HG02973 (cell line): ENCODE data around the gene PPP2R2D.
"Not testable (repeated sequence)": the region's sequence is repeated elsewhere in the genome, so short reads cannot be mapped to it uniquely, and the experiment has no call there.

Experiments used
- ATAC-seq: cut with Tn5 transposase; IDR thresholded peaks from one replicate; pipeline ENCODE4 v1.9.1; 2021; ENCODE audit warnings: moderate library complexity; ENCODE audit not compliant: unreplicated experiment

PPP2R2D gene

DNA sequence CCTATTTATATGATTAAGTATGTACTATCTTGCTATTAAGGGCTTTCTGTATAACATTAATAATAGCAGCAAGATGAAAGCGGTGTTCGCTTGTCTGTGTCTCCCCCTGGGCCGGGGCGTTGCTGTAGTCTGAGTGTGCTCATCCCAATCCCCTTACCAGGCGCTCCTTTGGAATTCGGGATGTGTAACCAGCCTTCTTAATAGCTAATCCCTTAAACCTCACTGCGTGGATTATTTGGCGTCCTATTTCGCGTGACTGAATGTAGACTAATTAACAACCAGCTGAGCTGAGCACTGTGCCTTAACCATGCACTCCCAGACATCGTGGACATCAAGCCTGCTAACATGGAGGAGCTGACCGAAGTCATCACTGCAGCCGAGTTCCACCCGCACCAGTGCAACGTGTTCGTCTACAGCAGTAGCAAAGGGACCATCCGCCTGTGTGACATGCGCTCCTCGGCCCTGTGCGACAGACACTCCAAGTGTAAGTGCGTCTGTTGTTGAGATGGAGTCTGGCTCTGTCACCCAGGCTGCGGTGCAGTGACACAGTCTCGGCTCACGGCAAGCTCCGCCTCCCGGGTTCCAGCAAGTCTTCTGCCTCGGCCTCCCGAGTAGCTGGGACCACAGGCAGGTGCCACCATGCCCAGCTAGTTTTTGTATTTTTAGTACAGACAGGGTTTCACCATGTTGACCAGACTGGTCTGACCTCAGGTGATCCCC lies 44.3 kb downstream of the PPP2R2D start:
- no peak for ATAC-seq

DNA sequence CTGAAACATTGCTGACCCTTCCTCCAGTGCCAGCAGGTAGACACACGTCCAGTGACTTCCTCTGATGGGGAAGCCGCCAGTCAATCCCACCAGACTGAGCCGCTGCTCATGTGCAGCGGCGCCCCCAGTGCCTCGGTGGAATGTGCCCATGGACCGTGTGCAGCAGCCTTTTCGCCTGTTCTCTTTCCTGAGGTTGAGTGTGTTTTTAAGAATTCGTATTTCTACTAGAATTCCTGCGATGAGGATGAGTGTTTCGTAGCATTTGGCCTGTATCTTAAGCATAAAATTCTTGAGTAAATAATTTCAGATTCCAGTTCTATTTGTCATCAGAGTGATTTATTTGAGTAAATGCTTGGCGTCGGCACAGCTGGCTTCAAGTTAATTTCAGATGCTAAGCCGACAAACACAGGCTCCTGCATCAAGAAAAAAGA lies 45.5 kb downstream of the PPP2R2D start:
- ATAC-seq: no peak

DNA sequence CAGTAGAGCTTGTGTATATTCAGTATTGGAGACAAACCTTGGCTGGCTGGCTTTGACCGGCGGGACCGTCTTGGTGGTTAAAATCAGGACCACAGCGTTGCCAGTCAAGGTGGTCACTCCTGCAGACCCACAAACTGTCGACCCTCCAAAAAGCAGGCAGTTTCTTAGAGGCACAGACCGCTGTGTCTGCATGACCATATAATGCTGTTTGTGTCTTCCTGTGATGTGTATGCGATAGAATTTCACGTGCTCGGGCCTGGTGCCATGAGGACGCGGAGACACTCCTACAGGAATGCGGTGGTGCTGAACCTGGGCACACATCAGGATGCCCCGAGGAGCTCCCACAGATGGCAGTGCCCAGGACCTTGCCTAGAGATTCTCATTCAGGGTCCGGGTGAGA lies 46.1 kb downstream of the PPP2R2D start:
- no peak for ATAC-seq

DNA sequence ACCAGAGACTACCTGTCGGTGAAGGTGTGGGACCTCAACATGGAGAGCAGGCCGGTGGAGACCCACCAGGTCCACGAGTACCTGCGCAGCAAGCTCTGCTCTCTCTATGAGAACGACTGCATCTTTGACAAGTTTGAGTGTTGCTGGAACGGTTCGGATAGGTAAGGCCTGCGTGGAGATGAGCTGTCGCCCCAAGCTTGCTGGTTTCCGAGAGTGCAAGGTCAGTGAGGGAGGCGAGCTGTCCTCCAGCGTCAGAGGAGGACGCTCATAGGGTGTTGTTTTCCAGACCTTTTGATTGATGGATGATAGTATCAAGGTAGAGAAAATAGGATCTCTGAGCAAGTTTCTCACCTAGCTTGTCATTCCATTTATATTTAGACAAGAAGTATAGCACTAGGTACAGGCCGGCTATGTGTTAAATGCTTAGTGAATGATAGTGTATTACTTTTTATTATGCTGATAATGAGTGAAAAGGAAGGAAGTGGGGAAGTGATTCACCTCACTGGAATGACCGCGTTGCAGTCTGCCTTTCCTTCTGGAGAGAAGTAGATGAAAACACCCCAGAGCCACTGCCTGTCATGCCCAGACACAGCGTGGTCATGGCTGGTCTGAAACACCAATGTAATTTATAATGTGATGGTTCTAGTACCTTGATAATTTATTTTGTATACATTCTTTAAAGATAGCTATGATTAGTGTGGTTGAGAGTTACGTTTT lies 47.0 kb downstream of the PPP2R2D start:
- ATAC-seq: no peak

DNA sequence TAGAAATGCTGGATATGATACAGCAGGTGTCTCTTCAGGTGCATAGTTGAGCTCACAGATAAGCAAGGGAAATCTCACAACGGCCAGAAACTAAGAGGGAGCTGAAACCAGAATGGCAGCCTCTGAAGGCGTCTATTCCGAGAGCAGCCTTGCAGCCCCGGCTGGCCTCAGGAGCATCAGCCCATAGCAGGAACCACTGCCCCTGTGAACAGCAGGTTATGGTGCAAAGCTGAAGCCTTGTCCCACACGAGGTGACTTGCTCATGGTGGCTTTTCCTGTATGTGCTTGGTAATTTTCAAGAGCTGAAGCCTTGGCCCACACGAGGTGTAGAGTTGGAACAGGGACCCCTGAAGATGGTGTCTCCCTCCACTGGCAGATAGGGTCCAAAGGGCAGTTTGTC lies 47.7 kb downstream of the PPP2R2D start:
- ATAC-seq: no peak

DNA sequence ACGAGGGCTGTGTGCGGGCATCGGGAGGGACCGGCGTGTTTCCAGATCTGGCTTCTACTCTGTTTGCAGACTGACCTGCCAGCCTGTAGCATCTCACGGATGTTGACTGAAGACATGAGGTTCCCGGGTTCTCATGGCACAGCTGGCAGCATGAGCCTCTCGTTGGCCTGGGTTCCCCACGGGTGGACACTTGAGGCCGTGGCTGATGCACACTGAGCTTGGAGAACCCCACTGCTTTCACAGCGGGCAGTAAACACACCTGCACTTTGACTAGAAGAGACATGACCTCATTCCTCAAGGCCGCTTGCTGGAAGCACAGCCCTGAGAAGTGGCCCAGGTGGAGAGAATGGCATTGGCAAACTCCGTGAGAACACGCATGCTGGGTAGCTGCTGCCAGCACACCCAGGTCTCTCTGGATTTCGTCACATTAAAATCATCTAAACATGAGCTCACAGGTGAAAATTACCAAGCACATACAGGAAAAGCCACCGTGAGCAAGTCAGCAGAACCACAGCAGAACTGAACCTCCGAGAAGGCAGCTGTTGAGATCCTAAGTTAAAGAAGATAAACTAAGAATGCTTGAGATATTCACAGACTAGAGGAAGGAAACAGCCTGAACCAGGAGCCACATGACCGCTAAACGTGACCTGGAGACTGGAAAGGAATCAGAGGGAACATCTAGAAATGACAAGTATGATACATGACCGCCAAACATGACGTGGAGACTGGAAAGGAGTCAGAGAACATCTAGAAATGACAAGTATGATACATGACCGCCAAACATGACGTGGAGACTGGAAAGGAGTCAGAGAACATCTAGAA lies 48.4 kb downstream of the PPP2R2D start:
- no peak for ATAC-seq

DNA sequence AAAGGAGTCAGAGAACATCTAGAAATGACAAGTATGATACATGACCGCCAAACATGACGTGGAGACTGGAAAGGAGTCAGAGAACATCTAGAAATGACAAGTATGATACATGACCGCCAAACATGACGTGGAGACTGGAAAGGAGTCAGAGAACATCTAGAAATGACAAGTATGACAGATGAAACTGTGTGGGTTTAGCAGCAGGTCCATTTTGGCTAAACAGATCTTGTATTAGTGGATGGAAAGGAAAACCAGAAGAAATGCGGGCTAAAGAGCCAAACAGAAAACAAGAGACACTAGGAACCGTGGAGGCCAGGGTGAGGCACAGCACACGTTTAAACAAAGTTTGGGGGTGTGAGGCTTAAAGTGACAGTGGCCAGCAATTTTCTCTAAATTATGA lies 49.1 kb downstream of the PPP2R2D start:
- ATAC-seq: not testable (repeated sequence)

DNA sequence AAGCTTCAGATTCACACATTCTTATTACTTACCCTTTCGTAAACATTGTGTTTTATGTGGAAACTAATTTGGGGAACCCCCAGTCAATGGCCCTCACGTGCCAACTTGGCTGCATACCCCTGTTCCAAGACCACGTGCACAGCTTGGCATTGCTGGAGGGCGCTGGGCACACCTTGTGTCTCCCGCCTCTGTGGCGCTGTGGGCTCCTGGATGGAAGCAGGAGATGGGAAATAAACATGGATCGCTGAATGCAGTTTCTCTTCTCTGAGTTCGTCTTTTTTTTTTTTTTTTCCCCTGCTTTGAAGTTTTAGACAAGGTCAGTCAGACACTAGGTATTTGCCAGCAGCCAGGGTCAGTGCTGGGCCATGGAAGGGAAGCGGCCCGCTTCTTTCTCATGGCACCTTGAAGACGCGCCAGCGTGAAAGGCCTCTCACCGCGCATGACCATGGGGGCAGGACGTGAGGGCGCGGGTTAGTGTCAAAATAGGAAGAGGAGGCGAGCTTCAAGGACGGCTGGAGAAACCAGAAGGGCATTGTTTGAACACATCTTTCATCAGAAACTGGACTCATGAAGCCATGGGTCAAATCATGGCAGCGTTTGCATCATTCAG lies 53.7 kb downstream of the PPP2R2D start:
- ATAC-seq: no peak

DNA sequence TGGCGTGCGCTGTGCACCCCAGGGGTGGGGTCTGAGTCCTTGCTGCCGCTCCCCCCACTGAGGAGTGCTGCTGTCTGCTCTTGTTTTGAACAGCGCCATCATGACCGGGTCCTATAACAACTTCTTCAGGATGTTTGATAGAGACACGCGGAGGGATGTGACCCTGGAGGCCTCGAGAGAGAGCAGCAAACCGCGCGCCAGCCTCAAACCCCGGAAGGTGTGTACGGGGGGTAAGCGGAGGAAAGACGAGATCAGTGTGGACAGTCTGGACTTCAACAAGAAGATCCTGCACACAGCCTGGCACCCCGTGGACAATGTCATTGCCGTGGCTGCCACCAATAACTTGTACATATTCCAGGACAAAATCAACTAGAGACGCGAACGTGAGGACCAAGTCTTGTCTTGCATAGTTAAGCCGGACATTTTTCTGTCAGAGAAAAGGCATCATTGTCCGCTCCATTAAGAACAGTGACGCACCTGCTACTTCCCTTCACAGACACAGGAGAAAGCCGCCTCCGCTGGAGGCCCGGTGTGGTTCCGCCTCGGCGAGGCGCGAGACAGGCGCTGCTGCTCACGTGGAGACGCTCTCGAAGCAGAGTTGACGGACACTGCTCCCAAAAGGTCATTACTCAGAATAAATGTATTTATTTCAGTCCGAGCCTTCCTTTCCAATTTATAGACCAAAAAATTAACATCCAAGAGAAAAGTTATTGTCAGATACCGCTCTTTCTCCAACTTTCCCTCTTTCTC lies 55.0 kb downstream of the PPP2R2D start:
- no peak for ATAC-seq

DNA sequence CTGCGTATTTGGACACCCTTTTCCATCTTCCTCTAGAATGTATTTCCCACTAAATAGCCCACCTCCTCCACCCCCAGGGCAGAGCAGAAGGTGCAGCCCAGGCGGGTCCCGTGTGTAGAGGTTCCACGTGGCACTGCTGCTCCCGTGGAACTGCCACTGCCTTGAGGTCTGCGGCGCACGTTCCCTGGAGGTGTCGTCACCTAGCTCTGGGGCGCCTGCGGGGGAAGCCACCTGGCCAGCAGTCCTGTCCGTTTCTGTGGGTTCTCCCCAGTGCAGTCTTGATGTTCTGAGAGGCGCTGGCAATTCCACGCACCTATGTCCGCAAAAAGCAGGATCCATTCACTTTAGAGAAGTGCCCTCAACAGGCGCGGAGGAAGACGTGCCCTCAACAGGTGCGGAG lies 59.0 kb downstream of the PPP2R2D start:
- no peak for ATAC-seq

DNA sequence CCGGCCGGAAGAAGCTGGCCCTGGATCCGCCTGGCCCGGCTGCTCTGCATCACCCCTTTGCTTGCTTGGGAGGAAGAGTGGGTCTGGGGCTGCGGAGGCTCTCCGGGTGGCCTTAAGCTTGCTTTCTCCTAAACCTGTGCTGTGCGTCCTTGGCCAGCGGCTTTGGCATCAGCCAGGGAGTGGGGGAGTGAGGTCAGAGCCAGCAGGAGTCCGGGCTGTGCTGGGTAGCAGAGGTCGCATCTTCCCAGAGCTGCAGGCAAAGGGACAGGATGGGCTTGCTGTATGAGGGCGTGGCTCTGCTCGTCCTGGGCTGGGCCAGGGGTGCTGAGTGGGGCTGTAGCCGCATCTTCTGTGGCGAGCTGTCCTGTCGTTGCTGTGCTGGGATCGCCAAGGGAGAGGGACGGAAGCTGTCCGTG lies 59.8 kb downstream of the PPP2R2D start:
- ATAC-seq: no peak

DNA sequence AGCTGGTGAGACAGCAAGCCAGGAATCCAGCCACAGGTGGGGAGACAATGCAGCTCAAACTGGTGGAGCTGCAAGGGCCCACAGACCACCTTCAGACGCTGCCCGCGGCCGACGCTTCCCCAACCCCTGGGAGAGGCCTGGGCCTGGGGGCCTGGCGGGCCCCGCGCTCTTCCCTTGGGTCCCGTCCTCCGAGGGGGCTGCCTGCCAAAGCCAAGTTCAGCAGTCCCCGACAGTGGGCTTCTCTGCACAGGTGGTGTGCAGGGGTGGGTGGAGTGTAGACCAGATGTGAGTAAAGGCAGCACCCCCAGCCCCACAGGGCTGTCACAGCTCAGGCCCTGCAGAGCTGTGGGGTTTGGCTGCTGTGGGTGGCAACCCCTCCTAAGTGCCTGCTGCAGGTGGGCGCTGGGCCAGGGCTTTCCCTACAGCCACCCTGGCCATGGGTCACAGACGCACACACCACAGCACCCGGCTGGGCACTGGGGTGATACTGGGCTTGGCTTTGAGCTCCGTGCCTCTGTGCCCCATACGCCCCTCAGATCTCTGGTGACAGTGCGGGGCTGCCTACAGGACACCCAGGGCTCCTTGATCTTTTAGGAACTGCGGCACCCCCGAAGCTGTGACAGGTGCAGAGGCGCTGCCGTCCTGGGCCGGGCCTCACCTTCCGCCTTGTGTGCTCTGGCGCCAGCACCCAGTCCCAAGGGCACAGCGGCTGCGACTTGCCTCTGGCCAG lies 60.4 kb downstream of the PPP2R2D start:
- no peak for ATAC-seq

DNA sequence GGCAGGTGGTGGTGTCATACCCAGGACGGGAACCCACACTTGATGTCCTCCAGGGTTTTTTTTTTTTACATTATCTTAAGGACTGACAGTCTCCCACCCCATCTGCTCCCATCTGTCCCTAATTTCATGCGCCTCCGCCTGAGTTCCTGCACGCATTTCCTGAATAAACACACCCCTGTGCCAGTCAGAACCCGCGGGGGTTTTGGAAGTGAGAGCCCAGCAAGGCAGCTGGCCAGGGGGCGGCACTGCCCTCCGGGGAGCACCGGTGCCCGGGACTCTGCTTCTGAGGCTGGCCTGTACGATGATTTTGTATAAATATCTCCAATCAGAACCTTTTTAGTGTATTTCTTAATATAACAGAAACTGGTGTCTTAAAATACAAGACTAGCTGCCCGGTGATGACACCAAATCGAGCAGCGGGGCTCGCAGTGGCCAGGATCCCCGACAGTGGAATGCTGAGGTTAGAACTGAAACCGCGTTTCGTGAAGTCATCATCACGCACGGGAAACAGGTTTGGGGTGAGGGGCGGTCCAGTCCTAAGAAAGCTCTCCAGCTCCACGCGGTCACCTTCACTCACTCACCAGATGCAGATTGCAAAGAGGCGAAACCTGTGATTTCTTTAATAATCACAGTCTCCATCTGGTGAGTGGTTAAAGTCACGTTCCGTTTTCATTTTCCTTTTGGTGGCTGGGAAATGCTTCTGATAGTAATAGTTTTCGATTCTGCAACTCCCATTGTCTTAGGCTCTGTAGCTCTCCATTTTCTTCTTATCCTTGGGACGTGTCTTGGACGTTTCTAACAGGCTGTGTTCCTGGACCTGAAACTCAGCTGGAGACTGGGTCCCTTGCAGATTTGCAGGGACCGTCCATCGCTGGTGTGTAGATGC lies 61.2 kb downstream of the PPP2R2D start:
- ATAC-seq: no peak

DNA sequence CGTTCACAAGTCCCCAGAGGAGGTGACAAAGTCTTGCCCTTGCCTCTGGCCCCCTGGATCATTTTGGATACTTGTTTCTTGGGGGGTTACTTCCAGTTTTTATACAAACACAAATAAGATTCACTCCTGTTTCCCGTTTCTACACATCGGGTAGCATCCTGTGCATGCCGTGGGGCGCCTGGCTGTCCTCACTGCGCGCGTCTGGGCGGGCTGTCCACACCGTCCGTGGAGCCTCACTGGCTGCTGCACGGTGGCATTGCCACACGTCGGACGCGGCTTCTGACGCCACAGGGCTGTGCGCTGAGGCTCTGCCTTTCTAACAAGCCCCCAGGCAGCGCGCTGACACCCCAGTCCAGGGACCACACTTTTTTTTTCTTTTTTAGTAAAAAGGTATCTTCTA lies 62.5 kb downstream of the PPP2R2D start:
- ATAC-seq: no peak

DNA sequence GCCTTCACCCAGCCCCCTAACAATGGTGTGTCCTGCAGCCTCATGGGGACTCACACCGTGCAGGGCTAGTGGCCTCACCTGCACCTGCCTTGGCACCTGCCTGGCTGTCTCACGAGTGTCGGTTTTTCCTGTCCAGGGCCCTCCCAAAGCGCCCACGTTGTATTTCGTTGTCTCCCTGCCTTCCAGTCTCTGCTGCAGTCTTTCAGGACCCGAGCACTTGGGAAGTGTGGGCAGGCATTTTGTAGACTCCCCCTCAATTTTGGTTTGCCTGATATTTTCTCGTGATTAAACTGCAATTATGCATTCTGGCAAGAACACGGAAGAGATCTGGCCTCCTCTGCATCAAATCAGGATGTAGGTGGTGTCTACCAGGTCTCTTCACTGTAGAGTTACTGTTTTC lies 63.0 kb downstream of the PPP2R2D start:
- ATAC-seq: no peak

DNA sequence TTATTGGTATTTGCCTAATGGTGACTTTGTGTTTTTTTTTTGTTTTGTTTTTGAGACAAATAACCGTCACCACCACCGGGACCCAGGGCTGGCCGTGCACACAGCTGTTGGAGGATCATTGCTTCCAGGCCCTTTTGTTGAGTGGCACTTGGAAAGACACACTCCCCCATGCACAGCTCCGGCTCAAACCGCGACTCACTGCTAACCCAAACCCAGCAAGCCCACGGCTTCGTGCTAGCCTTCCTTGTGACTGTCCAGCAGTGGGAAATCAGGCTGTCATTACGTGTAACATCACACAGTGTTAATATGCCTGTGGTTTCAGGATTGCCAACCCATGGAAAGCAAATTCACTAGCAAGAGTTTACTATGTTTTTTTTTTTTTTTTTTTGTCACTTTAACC lies 63.5 kb downstream of the PPP2R2D start:
- no peak for ATAC-seq

DNA sequence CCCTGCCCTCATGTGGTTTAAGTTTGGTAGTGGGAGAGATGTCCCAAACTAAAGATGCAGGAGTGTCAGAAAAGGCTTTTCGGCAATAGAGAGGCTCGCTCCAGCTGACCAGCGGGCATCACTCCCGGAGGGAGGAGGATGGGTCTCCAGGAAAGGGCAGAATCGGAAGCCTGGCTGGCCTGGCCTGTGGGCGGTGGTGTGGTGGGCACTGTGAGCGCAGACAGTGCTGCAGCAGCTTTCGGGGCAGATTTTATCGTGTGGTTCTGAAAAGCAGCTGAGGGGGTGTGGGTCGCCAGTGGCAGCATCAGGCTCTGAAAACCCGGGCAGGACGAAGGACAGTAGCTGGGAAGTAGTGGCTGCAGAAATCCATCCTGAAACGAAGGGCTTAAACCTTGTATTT lies 68.1 kb downstream of the PPP2R2D start:
- ATAC-seq: no peak

DNA sequence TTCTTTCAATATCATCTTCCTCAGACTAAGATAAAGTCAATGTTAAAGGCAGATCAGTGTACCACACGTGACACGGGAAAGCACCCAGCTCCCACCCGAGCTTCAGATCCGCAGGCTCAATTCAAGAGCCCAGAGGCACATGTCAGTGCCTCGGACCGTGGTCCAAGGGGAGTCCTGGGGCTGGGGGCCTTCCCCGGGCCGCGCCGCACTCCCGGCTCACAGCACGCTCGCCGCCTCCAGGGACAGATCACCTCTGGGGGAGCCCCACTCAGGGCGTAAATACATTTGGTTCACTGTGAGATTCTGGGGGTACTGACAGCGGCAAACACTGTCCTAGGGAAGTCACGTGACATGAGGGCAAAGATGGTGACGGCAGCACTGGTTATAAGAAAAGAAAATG lies 70.1 kb downstream of the PPP2R2D start:
- no peak for ATAC-seq

DNA sequence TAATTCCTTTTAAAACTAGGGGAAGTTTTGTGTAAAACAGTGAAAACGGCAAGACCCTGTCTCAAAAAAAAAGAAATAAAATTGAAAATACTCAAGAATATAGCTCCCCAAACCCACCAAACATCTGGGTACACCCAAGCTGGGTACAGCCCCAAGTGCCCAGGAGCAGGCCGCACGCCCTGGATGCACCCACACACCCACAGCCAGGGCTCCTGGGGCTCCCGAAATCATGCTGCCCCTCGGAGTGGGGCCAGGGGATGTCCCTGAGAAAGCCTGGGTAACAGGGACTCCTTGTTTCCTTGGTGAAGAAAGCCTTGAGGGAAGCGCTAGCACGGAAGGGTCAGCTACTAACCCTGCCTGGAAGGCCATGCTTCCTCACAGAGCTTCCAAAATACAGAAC lies 70.8 kb downstream of the PPP2R2D start:
- no peak for ATAC-seq
